ENCODE results near the gene CDC23.
"Not testable (repeated sequence)": the region's sequence is repeated elsewhere in the genome, so short reads cannot be mapped to it uniquely, and the experiment has no call there.

Gene CDC23, protein sequence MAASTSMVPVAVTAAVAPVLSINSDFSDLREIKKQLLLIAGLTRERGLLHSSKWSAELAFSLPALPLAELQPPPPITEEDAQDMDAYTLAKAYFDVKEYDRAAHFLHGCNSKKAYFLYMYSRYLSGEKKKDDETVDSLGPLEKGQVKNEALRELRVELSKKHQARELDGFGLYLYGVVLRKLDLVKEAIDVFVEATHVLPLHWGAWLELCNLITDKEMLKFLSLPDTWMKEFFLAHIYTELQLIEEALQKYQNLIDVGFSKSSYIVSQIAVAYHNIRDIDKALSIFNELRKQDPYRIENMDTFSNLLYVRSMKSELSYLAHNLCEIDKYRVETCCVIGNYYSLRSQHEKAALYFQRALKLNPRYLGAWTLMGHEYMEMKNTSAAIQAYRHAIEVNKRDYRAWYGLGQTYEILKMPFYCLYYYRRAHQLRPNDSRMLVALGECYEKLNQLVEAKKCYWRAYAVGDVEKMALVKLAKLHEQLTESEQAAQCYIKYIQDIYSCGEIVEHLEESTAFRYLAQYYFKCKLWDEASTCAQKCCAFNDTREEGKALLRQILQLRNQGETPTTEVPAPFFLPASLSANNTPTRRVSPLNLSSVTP

GRCh38 chr5:138213161-138214029 lies at the start of gene CDC23:
Gene CDC23, minus strand, starts transcription at chr5:138213323. Its CDS starts 11 bp downstream, at chr5:138213312.
- DNase-seq = peak; percentile 99

- DNase-seq = no peak
Measured at GRCh38 chr5:138258704-138259292, 45.7 kb upstream of the CDC23 start.

GRCh38 chr5:138257583-138257982 lies 44.5 kb upstream of the CDC23 start:
- DNase-seq = no peak

DNA sequence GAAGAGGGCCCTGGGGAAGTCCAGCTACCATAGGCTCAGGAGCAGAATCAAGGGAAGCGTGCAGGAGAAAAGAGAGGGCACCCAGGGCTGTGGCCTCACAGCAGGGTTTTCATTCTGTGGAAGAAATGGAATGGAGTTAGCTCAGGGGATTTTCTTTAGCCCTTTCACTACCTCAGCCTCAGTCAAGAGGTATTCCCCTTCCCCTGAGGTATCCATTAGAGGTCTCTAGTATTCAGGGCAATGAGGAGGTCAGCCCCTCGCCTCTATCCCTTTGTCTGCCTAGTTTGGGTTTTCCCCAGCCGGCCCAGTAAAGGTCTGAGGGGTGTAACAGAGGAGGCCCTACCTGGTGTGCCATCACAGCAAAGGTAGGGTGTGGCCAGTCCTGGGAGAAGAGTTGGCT lies 39.8 kb upstream of the CDC23 start:
- no peak for DNase-seq

- not testable (repeated sequence) for DNase-seq
Measured at GRCh38 chr5:138247800-138248199, 34.7 kb upstream of the CDC23 start.

DNA sequence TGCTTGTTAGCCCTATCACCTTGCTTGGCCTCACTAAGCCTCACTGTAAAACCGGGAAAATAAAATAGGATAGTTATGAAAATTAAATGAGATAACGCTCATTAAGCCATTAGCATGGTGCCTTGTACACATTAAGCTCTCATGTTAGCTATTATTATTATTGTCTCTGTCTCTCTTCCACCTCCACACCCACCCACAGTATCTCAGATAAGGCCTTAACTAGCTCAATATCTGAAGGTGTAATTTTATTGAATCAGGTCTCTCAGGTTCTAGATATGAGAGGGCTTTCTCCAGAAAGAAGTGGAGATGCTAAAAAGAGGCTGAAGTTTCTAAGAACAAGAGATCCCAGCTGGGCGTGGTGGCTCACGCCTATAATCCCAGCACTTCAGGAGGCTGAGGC lies 33.7 kb upstream of the CDC23 start:
- no peak for DNase-seq

DNA sequence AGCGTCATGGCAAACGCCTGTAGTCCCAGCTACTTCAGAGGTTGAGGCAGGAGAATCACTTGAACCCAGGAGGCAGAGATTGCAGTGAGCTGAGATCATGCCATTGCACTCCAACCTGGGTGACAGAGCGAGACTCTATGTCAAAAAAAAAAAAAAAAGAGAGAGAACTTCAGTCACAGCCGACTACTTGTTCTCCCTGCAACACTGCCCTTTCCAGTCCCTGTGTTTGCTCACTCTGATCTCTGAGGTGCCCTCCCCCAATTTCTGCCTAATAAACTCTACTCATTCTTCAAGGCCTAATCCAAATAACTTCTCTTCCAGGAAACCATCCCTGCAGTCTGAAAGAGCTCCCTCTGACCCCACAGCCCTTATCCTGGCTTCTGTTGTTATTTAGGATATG lies 33.2 kb upstream of the CDC23 start:
- no peak for DNase-seq

- no peak for DNase-seq
Measured at GRCh38 chr5:138245717-138246116, 32.6 kb upstream of the CDC23 start.

- DNase-seq = no peak
Measured at GRCh38 chr5:138243794-138244193, 30.7 kb upstream of the CDC23 start.

DNA sequence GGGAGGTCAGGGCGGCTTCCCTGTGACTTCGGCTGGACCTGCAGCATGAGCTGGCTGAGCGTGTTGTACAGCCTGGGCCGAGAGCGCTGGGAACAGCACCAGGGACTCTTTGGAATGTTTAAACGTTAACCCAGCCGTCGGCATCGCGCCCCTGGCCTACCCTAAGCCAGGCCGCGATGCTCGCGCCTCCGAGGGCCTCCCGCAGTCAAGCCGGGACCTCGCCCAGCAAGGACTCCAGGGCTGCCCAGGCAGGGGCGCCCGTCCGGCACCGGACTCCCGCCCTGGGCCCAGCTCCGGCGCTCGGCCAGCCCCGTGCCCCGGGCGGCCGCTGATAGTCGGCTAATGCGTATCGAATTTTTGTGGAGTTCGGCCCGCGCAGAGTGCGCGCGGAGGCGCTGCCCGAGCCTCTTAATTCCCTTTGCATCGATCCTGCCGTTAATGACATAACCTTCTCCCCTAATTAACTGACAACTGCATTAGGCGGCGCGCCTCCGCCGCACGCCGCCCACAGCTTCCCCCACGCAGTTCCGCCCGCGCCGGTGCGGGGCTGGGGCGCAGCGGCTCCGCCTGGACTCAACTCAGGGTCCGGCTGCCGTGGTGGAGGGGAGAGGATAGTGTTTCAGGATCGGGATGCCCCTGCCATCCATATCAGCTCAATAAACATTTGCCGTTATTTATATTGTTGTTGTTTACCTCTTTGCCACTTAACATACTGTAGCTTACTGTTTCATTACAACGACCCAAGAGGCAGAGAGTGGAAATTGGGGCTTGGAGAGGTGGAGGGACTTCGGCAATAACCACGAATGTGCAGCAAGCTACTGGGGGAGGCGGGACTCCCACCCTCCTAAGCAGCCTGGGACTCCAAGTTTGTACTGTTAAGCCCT lies 28.8 kb upstream of the CDC23 start:
- DNase-seq = no peak

- DNase-seq = no peak
Measured at GRCh38 chr5:138240650-138241385, 27.7 kb upstream of the CDC23 start.

- DNase-seq = no peak
Measured at GRCh38 chr5:138238034-138238433, 24.9 kb upstream of the CDC23 start.

GRCh38 chr5:138234651-138235050 lies 21.5 kb upstream of the CDC23 start:
- no peak for DNase-seq

GRCh38 chr5:138233280-138233679 lies 20.2 kb upstream of the CDC23 start:
- no peak for DNase-seq

DNA sequence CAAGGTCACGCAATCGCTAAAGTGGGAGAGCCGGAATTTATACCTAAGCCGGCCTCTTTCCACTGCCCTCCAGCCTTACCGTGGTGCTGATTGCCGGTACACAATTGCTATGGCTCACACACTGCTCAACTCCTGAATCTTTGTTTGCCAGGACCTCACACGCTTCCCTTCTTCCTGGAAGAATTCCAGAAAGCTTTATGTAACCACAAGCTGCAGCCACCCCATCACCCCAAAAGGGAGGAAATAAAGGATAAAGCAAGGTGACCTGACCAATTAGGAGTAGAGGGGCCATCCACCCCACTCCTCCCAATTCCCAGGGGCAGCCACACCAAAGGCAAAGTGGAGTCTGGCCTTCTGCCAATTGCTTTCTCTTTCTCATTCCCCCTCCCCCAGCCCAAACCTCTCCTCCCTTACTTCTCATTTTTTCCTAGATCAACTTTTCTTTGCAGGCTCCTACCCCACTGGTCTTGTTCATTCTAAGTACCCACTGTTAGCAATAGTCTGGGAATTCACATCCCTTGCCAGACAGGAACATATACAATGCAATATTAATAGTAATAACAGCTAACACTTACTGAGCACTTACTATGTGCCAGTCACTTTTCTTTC lies 18.0 kb upstream of the CDC23 start:
- peak; percentile 9 for DNase-seq

DNA sequence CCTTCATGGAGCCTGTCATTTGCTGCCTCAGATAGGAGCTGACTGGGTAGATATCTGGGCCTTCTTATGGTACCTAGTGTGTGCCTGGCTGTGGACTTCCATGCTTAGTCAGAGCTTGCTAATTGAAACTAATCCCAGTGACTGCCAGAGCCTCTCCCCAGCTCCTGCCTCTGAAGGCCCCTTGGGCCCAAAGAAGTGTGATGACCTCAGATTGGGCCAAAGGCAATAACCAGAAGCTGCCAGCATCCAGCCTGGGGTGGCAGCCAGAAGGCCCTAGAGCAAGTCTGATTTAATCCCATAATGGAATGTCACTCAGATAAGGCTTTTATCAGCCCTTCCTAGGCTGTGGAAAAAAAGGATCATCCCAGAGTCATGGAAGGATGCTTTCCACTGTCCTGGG lies 17.1 kb upstream of the CDC23 start:
- DNase-seq = no peak

- no peak for DNase-seq
Measured at GRCh38 chr5:138229387-138229786, 16.3 kb upstream of the CDC23 start.

DNA sequence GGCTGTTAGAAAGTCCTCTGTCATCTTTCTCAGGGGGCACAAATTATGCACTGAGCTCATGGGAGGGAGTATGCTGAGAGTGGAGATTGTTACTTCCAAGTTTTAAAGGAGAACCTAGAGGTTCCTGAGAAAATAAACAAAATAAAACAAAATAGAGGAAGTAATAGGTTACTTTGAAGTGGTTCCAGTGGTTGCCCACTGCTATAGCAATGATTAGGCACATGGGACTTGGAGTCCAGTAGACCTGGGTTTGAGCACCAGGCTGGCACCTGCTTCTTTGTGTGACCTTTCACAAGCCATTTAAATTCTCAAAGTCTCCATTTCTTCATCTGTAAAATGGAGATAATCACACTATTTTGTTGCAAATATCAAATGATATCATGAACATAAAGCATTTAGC lies 13.8 kb upstream of the CDC23 start:
- DNase-seq = no peak

- DNase-seq = no peak
Measured at GRCh38 chr5:138224712-138225111, 11.6 kb upstream of the CDC23 start.

DNA sequence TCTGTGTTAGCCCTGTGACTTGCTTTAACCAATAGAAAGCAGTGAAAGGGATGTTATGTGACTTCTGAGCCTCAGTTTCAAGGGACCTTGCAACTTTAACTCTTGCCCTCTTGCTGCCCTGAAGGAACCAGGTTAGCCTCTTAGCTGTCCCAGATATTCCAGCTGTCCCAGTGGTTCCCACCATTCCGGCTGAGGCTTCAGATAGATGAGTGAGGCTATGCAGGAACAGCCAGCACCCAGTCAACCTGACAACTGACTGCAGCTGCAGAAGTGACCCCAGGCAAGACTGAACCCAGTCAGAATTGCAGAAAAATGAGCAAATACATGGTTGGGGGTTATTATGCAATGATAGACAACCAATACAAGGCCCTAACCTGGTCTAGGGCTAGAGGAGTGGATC lies 10.4 kb upstream of the CDC23 start:
- no peak for DNase-seq

- DNase-seq = no peak
Measured at GRCh38 chr5:138216799-138217198, 3.7 kb upstream of the CDC23 start.

Data from kidney glomerular epithelial cell (primary cell).